ENCODE measurements around the gene CHRNB1. TPM values are rescaled to one million over a fixed set of nuclear protein-coding genes. Genes with fewer than 3 reads are reported as not detected.

CHRNB1 gene
- total RNA-seq, 1 donor from 2014 or later = 11.8 TPM

- Mint-ChIP-seq H3K27me3 (ENCODE audit: unreplicated experiment) (peaks cover 9% of the 10 kb centered on the region), H3K27ac (ENCODE audit: unreplicated experiment) (no peak overlapping the region), H3K9me3 (ENCODE audit: unreplicated experiment) (no peaks in the 10 kb centered on the region), H3K4me1 (ENCODE audit: unreplicated experiment) (peaks cover 17% of the 10 kb centered on the region), H3K36me3 (ENCODE audit: low read depth, unreplicated experiment) (no peaks in the 10 kb centered on the region), H3K4me3 (ENCODE audit: unreplicated experiment) (no peak overlapping the region)
- TF ChIP-seq, protein P1, sequence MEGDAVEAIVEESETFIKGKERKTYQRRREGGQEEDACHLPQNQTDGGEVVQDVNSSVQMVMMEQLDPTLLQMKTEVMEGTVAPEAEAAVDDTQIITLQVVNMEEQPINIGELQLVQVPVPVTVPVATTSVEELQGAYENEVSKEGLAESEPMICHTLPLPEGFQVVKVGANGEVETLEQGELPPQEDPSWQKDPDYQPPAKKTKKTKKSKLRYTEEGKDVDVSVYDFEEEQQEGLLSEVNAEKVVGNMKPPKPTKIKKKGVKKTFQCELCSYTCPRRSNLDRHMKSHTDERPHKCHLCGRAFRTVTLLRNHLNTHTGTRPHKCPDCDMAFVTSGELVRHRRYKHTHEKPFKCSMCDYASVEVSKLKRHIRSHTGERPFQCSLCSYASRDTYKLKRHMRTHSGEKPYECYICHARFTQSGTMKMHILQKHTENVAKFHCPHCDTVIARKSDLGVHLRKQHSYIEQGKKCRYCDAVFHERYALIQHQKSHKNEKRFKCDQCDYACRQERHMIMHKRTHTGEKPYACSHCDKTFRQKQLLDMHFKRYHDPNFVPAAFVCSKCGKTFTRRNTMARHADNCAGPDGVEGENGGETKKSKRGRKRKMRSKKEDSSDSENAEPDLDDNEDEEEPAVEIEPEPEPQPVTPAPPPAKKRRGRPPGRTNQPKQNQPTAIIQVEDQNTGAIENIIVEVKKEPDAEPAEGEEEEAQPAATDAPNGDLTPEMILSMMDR (IDR thresholded peaks at IDR 0.05; ENCODE audit: unreplicated experiment) = no peak
- no peak for DNase-seq (ENCODE audit: low spot score)
These were observed 3.6 kb downstream of the CHRNB1 start for GRCh38 chr17:7448461-7448860.

GRCh38 chr17:7459961-7460545, 15.2 kb downstream of the CHRNB1 start:
- Mint-ChIP-seq H3K27me3 (ENCODE audit: unreplicated experiment) (peaks cover 6% of the 10 kb centered on the region), H3K4me3 (ENCODE audit: unreplicated experiment) (no peak overlapping the region), H3K9me3 (ENCODE audit: unreplicated experiment) (no peaks in the 10 kb centered on the region), H3K27ac (ENCODE audit: unreplicated experiment) (no peak overlapping the region), H3K36me3 (ENCODE audit: low read depth, unreplicated experiment) (peaks cover 5% of the 10 kb centered on the region), H3K4me1 (ENCODE audit: unreplicated experiment) (peaks cover 3% of the 10 kb centered on the region)
- TF ChIP-seq, protein P1 (IDR thresholded peaks at IDR 0.05; ENCODE audit: unreplicated experiment) = no peak
- DNase-seq (ENCODE audit: low spot score) = no peak

DNA sequence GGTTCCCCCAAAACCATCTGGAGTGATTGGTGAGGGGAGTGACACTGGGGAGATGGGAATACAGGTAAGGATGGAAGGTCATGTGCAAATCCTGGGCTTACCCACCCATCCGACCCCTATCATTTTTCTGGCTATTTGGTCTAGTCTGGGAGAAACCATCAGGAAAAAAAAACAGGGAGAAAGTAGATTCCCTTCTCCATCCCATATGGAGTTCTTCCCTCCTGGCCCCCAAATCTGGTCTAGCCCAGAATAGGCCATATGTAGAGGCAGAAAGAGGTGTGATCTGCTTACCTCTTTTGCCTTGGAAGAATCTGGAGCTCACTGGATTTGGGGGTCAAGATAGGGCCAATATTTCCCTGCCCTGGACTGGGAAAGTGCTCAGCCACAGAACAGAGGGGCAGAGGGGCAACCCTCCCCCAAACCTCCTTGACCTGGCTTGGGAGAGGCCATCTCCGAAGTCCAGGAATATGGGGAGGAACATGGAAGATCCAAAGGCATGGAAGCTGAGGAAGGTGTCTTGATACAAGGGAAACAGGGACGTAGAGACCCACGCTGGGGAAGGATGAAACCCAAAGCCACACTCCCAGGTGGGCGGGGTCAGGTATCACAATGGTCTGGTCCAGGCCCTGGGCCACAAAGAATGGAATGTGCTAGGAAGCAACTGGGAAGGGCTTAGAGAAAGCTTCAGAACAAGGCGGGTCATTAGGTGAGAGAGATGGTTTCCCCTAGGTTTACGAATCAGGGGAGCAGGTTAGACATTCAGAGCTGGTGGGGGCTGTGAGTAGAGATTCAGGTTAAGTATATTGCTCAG, 16.2 kb downstream of the CHRNB1 start:
- H3K27ac Mint-ChIP-seq (ENCODE audit: unreplicated experiment) = no peak overlapping the region
- no peak for DNase-seq (ENCODE audit: low spot score)
- H3K4me1 Mint-ChIP-seq (ENCODE audit: unreplicated experiment) = peaks cover 3% of the 10 kb centered on the region
- TF ChIP-seq, protein P1 (IDR thresholded peaks at IDR 0.05; ENCODE audit: unreplicated experiment) = no peak
- peaks cover 4% of the 10 kb centered on the region for H3K27me3 Mint-ChIP-seq (ENCODE audit: unreplicated experiment)
- peaks cover 5% of the 10 kb centered on the region for H3K36me3 Mint-ChIP-seq (ENCODE audit: low read depth, unreplicated experiment)
- no peaks in the 10 kb centered on the region for H3K9me3 Mint-ChIP-seq (ENCODE audit: unreplicated experiment)
- peak overlapping the region; percentile 83 for H3K4me3 Mint-ChIP-seq (ENCODE audit: unreplicated experiment)

GRCh38 chr17:7462474-7463371, 17.9 kb downstream of the CHRNB1 start:
- H3K4me1 Mint-ChIP-seq (ENCODE audit: unreplicated experiment) = peaks cover 5% of the 10 kb centered on the region
- no peak overlapping the region for H3K27ac Mint-ChIP-seq (ENCODE audit: unreplicated experiment)
- H3K4me3 Mint-ChIP-seq (ENCODE audit: unreplicated experiment) = no peak overlapping the region
- peaks cover 11% of the 10 kb centered on the region for H3K27me3 Mint-ChIP-seq (ENCODE audit: unreplicated experiment)
- H3K9me3 Mint-ChIP-seq (ENCODE audit: unreplicated experiment) = no peaks in the 10 kb centered on the region
- peaks cover 5% of the 10 kb centered on the region for H3K36me3 Mint-ChIP-seq (ENCODE audit: low read depth, unreplicated experiment)
- DNase-seq (ENCODE audit: low spot score) = no peak
- TF ChIP-seq, protein P1 (IDR thresholded peaks at IDR 0.05; ENCODE audit: unreplicated experiment) = no peak

Data from endothelial cell (in vitro differentiated cells).